Smooth muscle cell (in vitro differentiated cells): ENCODE data around the gene SLC24A4. TPM values are rescaled to one million over a fixed set of nuclear protein-coding genes. Genes with fewer than 3 reads are reported as not detected.

Experiments used
- DNase-seq: peaks from one replicate; lab custom pipeline; 2025; ENCODE audit not compliant: unreplicated experiment; lab: John Stamatoyannopoulos, UW
- H2AFZ ChIP-seq: fragments of 200-600 bp; sonication (generic); 2 replicates; pipeline ENCODE4 v1.6.0; 2016; ENCODE audit warnings: antibody characterized with exemption, low read depth, mild to moderate bottlenecking
- H3F3A ChIP-seq: fragments of 200-600 bp; sonication (generic); 2 replicates; pipeline ENCODE4 v1.6.0; 2017; ENCODE audit warnings: antibody characterized with exemption, low read depth
- H3K27ac ChIP-seq: fragments of 200-600 bp; sonication (generic); 2 replicates; pipeline ENCODE4 v1.5.1; 2016; ENCODE audit warnings: low read depth, mild to moderate bottlenecking
- H3K27me3 ChIP-seq: fragments of 200-600 bp; sonication (generic); 2 replicates; pipeline ENCODE4 v1.6.1; 2016; ENCODE audit warnings: low read depth, mild to moderate bottlenecking
- H3K36me3 ChIP-seq: fragments of 200-600 bp; sonication (generic); 2 replicates; pipeline ENCODE4 v1.5.1; 2016; ENCODE audit warnings: low read depth
- H3K4me1 ChIP-seq: fragments of 200-600 bp; sonication (generic); 2 replicates; pipeline ENCODE4 v1.5.1; 2016; ENCODE audit warnings: low read depth
- H3K4me2 ChIP-seq: fragments of 200-600 bp; sonication (generic); 2 replicates; pipeline ENCODE4 v1.6.0; 2016; ENCODE audit warnings: mild to moderate bottlenecking
- H3K4me3 ChIP-seq: fragments of 200-600 bp; sonication (generic); 2 replicates; pipeline ENCODE4 v1.5.1; 2016; ENCODE audit warnings: mild to moderate bottlenecking
- H3K79me2 ChIP-seq: fragments of 200-600 bp; sonication (generic); 2 replicates; pipeline ENCODE4 v1.6.0; 2016; ENCODE audit warnings: low read depth, mild to moderate bottlenecking
- H3K9ac ChIP-seq: fragments of 200-600 bp; sonication (generic); 2 replicates; pipeline ENCODE4 v1.6.0; 2016; ENCODE audit warnings: low read depth
- H3K9me3 ChIP-seq: fragments of 200-600 bp; sonication (generic); replicated peaks from 2 replicates; pipeline ENCODE4 v1.5.1; 2016; ENCODE audit warnings: low read depth
- H4K20me1 ChIP-seq: fragments of 200-600 bp; sonication (generic); 2 replicates; pipeline ENCODE4 v1.6.0; 2016; ENCODE audit warnings: low read depth
- CTCF ChIP-seq: fragments of 200-600 bp; sonication (generic); IDR thresholded peaks from 2 replicates; pipeline ENCODE4 v1.5.1; 2017; ENCODE audit warnings: borderline replicate concordance, mild to moderate bottlenecking, antibody characterized with exemption; ENCODE audit not compliant: insufficient read depth, poor library complexity, severe bottlenecking
- WGBS: methylation state at CpG from one replicate; pipeline ENCODE4 v1.1.7; 2016; ENCODE audit warnings: low lambda C conversion rate; 5-methylcytosine and 5-hydroxymethylcytosine counted together
- polyA plus RNA-seq: library from polyadenylated mRNA; unstranded; fragments of >200 nt; fragmentation: Nextera tagmentation; extraction: Ambion mirVana; gene quantifications from 2 replicates; pipeline ENCODE4 v1.2.1, GENCODE V29; 2016
- total RNA-seq: library from RNA; depleted of rRNA; stranded (reverse); fragments of >200 nt; gene quantifications from 2 replicates; pipeline ENCODE4 v1.2.3, GENCODE V29; 2014

Gene SLC24A4
- total and polyA plus RNA-seq, 2 experiments from 2014 or later: 0.58 TPM; not detected in 1

- Histone ChIP-seq H3K4me1 (no peaks in the 10 kb centered on the region), H4K20me1 (no peaks in the 10 kb centered on the region), H2AFZ (no peak overlapping the region), H3F3A (no peaks in the 10 kb centered on the region), H3K27ac (no peak overlapping the region), H3K9me3 (no peaks in the 10 kb centered on the region), H3K79me2 (no peaks in the 10 kb centered on the region), H3K4me2 (no peak overlapping the region), H3K4me3 (no peak overlapping the region), H3K36me3 (no peaks in the 10 kb centered on the region), H3K27me3 (no peaks in the 10 kb centered on the region), H3K9ac (no peak overlapping the region)
- no peak for DNase-seq
- 45% methylated on average over 9 of the region's 10 CpGs for WGBS
- TF ChIP-seq CTCF: no peak
Measured at GRCh38 chr14:92487513-92488133, 164.7 kb downstream of the SLC24A4 start.

GRCh38 chr14:92489394-92490238 lies 166.7 kb downstream of the SLC24A4 start:
- Histone ChIP-seq H3K9me3 (no peaks in the 10 kb centered on the region), H3K4me1 (no peaks in the 10 kb centered on the region), H3K4me3 (no peak overlapping the region), H3K36me3 (no peaks in the 10 kb centered on the region), H2AFZ (no peak overlapping the region), H3K4me2 (no peak overlapping the region), H4K20me1 (no peaks in the 10 kb centered on the region), H3K79me2 (no peaks in the 10 kb centered on the region), H3K27ac (no peak overlapping the region), H3K9ac (no peak overlapping the region), H3F3A (no peaks in the 10 kb centered on the region), H3K27me3 (no peaks in the 10 kb centered on the region)
- no peak for TF ChIP-seq CTCF
- no peak for DNase-seq
- 86% methylated on average over 21 of the region's 21 CpGs for WGBS

DNA sequence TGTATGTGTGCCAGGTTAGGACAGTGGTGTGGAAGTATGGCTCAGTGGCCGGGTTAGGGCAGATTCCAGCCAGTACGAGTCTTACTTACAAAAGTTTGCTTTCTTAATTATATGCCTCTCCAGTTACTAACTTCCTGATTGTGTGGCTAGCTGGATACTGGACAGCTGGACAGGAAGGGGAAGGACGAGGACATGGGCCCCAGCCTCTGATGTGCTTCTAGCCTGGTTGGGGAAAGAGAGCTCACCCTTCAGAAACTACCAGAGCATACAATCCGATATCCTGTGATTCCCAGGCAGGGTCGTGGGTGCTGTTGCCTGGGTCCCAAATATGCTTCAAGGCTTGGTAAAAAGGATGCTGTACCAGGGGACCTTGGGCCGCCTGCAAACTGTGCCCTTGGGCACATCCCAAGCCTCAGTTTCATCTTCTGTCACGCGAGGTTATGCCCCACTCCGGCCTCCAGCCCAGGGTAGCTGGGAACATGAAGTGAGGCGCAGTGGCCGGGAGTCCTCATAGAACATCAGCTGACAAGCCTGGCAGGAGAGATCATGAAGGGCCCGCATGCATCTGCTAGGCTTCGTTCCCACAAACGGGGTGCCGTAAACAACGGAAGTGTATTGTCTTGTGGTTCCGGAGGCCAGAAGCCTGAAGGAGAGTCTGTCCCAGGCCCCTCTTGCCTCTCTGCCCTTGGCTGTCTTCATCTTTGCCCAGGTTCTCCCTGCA lies 167.4 kb downstream of the SLC24A4 start:
- Histone ChIP-seq H3F3A (peaks cover 3% of the 10 kb centered on the region), H3K79me2 (no peaks in the 10 kb centered on the region), H3K36me3 (no peaks in the 10 kb centered on the region), H3K4me3 (no peak overlapping the region), H2AFZ (no peak overlapping the region), H3K9me3 (no peaks in the 10 kb centered on the region), H3K27ac (no peak overlapping the region), H3K27me3 (no peaks in the 10 kb centered on the region), H3K9ac (no peak overlapping the region), H4K20me1 (no peaks in the 10 kb centered on the region), H3K4me2 (no peak overlapping the region), H3K4me1 (no peaks in the 10 kb centered on the region)
- TF ChIP-seq CTCF: no peak
- no peak for DNase-seq
- WGBS: 83% methylated on average over 17 of the region's 17 CpGs
